WTC11 (cell line): Measurements from ENCODE around the gene GALM. TPM values are rescaled to one million over a fixed set of nuclear protein-coding genes. Genes with fewer than 3 reads are reported as not detected.

Experiments
- ATAC-seq: fragments of 200-7000 bp; cut with Tn5 transposase; 2 replicates; pipeline ENCODE4 v1.10.0; 2021; ENCODE audit warnings: mild to moderate bottlenecking, moderate library complexity
- CTCF ChIA-PET: fragments of 300-600 bp; sonication (Branson Sonifier 250); formaldehyde crosslinking; loops from one replicate; lab custom pipeline; 2021; ENCODE audit warnings: antibody characterized with exemption; lab: Charles Lee
- POLR2A ChIA-PET: fragments of 350-600 bp; sonication (Branson Sonifier 250); formaldehyde crosslinking; loops from one replicate; lab custom pipeline; 2021; ENCODE audit warnings: antibody characterized with exemption; lab: Charles Lee
- DNase-seq: peaks from one replicate; pipeline ENCODE4 v3.0.0; 2021; ENCODE audit warnings: low spot score
- H3K27ac Mint-ChIP-seq: 2 replicates; pipeline ENCODE4 v1.8.0; 2021; ENCODE audit warnings: mixed read lengths
- H3K27me3 Mint-ChIP-seq: 2 replicates; pipeline ENCODE4 v1.8.0; 2021; ENCODE audit warnings: low read depth, mild to moderate bottlenecking, moderate library complexity, mixed read lengths
- H3K36me3 Mint-ChIP-seq: 2 replicates; pipeline ENCODE4 v1.8.0; 2021; ENCODE audit warnings: mixed read lengths
- H3K4me1 Mint-ChIP-seq: 2 replicates; pipeline ENCODE4 v1.8.0; 2022; ENCODE audit warnings: mixed read lengths
- H3K4me3 Mint-ChIP-seq: 2 replicates; pipeline ENCODE4 v1.8.0; 2021; ENCODE audit warnings: mild to moderate bottlenecking, moderate library complexity, mixed read lengths
- H3K9me3 Mint-ChIP-seq: 2 replicates; pipeline ENCODE4 v1.8.0; 2021; ENCODE audit warnings: mixed read lengths
- ESRRA ChIP-seq: sonication (generic); formaldehyde crosslinking; IDR thresholded peaks from 2 replicates; pipeline ENCODE4 v1.8.1; 2022; ENCODE audit warnings: mild to moderate bottlenecking, missing genetic modification reagents, borderline replicate concordance
- FOXK1 ChIP-seq: sonication (generic); formaldehyde crosslinking; IDR thresholded peaks from 2 replicates; pipeline ENCODE4 v1.8.0; 2022; ENCODE audit warnings: mild to moderate bottlenecking, moderate library complexity, missing genetic modification reagents
- FOXP1 ChIP-seq: sonication (generic); formaldehyde crosslinking; IDR thresholded peaks from 2 replicates; pipeline ENCODE4 v1.8.0; 2022; ENCODE audit warnings: missing genetic modification reagents, mild to moderate bottlenecking, moderate library complexity, borderline replicate concordance
- FOXP4 ChIP-seq: sonication (generic); formaldehyde crosslinking; IDR thresholded peaks from 2 replicates; pipeline ENCODE4 v1.8.0; 2022; ENCODE audit warnings: mild to moderate bottlenecking, missing genetic modification reagents
- JUN ChIP-seq: sonication (generic); formaldehyde crosslinking; IDR thresholded peaks from 2 replicates; pipeline ENCODE4 v1.8.0; 2023; ENCODE audit warnings: mild to moderate bottlenecking, missing genetic modification reagents
- MAX ChIP-seq: sonication (generic); formaldehyde crosslinking; IDR thresholded peaks from 2 replicates; pipeline ENCODE4 v1.8.0; 2022; ENCODE audit warnings: mild to moderate bottlenecking, missing genetic modification reagents
- SMAD3 ChIP-seq: sonication (generic); formaldehyde crosslinking; IDR thresholded peaks from 2 replicates; pipeline ENCODE4 v1.8.0; 2022; ENCODE audit warnings: missing genetic modification reagents, mild to moderate bottlenecking, borderline replicate concordance
- STAT6 ChIP-seq: sonication (generic); formaldehyde crosslinking; conservative IDR thresholded peaks from 2 replicates; pipeline ENCODE4 v1.8.1; 2023; ENCODE audit warnings: mild to moderate bottlenecking, low read depth, missing genetic modification reagents, moderate library complexity
- TCF7 ChIP-seq: sonication (generic); formaldehyde crosslinking; IDR thresholded peaks from 2 replicates; pipeline ENCODE4 v1.8.0; 2022; ENCODE audit warnings: mild to moderate bottlenecking, low read depth, missing genetic modification reagents, moderate library complexity
- ZNF138 ChIP-seq: sonication (generic); formaldehyde crosslinking; conservative IDR thresholded peaks from 2 replicates; pipeline ENCODE4 v1.8.1; 2022; ENCODE audit warnings: mild to moderate bottlenecking, moderate library complexity, missing genetic modification reagents
- ZNF219 ChIP-seq: sonication (generic); formaldehyde crosslinking; IDR thresholded peaks from 2 replicates; pipeline ENCODE4 v1.8.0; 2023; ENCODE audit warnings: missing genetic modification reagents, mild to moderate bottlenecking, borderline replicate concordance
- ZNF232 ChIP-seq: sonication (generic); formaldehyde crosslinking; IDR thresholded peaks from 2 replicates; pipeline ENCODE4 v1.8.0; 2022; ENCODE audit warnings: mild to moderate bottlenecking, missing genetic modification reagents
- ZNF317 ChIP-seq: sonication (generic); formaldehyde crosslinking; IDR thresholded peaks from 2 replicates; pipeline ENCODE4 v1.8.1; 2023; ENCODE audit warnings: low read depth, mild to moderate bottlenecking, moderate library complexity, missing genetic modification reagents, borderline replicate concordance
- total RNA-seq: library from RNA; stranded (reverse); gene quantifications from 3 replicates; pipeline ENCODE4 v1.2.3, GENCODE V29; 2021
- TF ChIP-seq, protein P1 (sequence below): fragments of 250-450 bp; sonication (Bioruptor Pico); IDR thresholded peaks from 2 replicates; pipeline ENCODE4 v2.1.2; 2022; ENCODE audit warnings: mild to moderate bottlenecking, moderate library complexity
- TF ChIP-seq, protein P2 (sequence below): sonication (generic); formaldehyde crosslinking; IDR thresholded peaks from 2 replicates; pipeline ENCODE4 v1.8.1; 2023; ENCODE audit warnings: mild to moderate bottlenecking, missing genetic modification reagents, borderline replicate concordance

The GALM gene
- total RNA-seq, 1 experiment from 2014 or later = 11.2 TPM

DNA sequence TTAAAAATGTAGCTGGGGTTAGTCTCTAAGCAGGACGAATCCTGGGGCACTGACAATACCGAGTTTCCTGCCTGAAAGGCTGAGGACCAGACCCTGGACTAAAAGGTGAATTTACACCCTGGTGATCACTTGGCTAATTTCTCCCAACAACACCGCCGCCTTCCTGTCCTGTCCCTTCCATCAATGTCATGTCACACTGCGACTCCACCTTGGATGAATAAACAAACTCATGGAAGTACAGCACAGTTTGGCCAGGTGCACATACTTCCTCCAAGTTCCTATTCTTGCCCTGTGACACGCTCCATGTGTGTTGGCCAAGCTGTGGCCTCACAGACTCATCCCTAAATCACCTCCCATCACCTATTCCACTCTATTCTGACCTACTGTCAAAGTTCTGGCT is 15.9 kb upstream of the GALM start:
- H3K4me1 Mint-ChIP-seq = no peaks in the 10 kb centered on the region
- CTCF ChIA-PET = no interaction called here
- DNase-seq (no peak), ATAC-seq (no peak)
- H3K9me3 Mint-ChIP-seq = no peaks in the 10 kb centered on the region
- no peaks in the 10 kb centered on the region; the same call in 1 of the 2 replicates for H3K27me3 Mint-ChIP-seq
- POLR2A ChIA-PET = no interaction called here
- H3K4me3 Mint-ChIP-seq = no peak overlapping the region
- no peaks in the 10 kb centered on the region; the same call in 1 of the 2 replicates for H3K36me3 Mint-ChIP-seq
- no peak overlapping the region for H3K27ac Mint-ChIP-seq
- no peak for TF ChIP-seq FOXP4 (CRISPR knock-in tag)
- TF ChIP-seq ZNF317 (CRISPR knock-in tag) = no peak

- Mint-ChIP-seq H3K27ac (no peak overlapping the region), H3K36me3 (no peaks in the 10 kb centered on the region; the same call in 1 of the 2 replicates), H3K4me3 (no peak overlapping the region), H3K9me3 (no peaks in the 10 kb centered on the region), H3K4me1 (no peaks in the 10 kb centered on the region), H3K27me3 (no peaks in the 10 kb centered on the region; the same call in 1 of the 2 replicates)
- ATAC-seq (no peak), DNase-seq (no peak)
- ChIA-PET CTCF (no interaction called here), POLR2A (no interaction called here)
- no peak for TF ChIP-seq ESRRA (CRISPR knock-in tag)
- no peak for TF ChIP-seq ZNF232
- no peak for TF ChIP-seq ZNF138 (CRISPR knock-in tag)
- no peak for TF ChIP-seq MAX (CRISPR knock-in tag)
- TF ChIP-seq TCF7 = no peak
- no peak for TF ChIP-seq JUN (CRISPR knock-in tag)
- TF ChIP-seq STAT6 = no peak
- no peak for TF ChIP-seq FOXP1 (CRISPR knock-in tag)
- TF ChIP-seq, protein P1, sequence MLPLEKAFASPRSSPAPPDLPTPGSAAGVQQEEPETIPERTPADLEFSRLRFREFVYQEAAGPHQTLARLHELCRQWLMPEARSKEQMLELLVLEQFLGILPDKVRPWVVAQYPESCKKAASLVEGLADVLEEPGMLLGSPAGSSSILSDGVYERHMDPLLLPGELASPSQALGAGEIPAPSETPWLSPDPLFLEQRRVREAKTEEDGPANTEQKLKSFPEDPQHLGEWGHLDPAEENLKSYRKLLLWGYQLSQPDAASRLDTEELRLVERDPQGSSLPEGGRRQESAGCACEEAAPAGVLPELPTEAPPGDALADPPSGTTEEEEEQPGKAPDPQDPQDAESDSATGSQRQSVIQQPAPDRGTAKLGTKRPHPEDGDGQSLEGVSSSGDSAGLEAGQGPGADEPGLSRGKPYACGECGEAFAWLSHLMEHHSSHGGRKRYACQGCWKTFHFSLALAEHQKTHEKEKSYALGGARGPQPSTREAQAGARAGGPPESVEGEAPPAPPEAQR = no peak
- no peak for TF ChIP-seq ZNF219 (CRISPR knock-in tag)
- TF ChIP-seq, protein P2, sequence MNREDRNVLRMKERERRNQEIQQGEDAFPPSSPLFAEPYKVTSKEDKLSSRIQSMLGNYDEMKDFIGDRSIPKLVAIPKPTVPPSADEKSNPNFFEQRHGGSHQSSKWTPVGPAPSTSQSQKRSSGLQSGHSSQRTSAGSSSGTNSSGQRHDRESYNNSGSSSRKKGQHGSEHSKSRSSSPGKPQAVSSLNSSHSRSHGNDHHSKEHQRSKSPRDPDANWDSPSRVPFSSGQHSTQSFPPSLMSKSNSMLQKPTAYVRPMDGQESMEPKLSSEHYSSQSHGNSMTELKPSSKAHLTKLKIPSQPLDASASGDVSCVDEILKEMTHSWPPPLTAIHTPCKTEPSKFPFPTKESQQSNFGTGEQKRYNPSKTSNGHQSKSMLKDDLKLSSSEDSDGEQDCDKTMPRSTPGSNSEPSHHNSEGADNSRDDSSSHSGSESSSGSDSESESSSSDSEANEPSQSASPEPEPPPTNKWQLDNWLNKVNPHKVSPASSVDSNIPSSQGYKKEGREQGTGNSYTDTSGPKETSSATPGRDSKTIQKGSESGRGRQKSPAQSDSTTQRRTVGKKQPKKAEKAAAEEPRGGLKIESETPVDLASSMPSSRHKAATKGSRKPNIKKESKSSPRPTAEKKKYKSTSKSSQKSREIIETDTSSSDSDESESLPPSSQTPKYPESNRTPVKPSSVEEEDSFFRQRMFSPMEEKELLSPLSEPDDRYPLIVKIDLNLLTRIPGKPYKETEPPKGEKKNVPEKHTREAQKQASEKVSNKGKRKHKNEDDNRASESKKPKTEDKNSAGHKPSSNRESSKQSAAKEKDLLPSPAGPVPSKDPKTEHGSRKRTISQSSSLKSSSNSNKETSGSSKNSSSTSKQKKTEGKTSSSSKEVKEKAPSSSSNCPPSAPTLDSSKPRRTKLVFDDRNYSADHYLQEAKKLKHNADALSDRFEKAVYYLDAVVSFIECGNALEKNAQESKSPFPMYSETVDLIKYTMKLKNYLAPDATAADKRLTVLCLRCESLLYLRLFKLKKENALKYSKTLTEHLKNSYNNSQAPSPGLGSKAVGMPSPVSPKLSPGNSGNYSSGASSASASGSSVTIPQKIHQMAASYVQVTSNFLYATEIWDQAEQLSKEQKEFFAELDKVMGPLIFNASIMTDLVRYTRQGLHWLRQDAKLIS (CRISPR knock-in tag) = no peak
- TF ChIP-seq FOXK1 (CRISPR knock-in tag) = no peak
- no peak for TF ChIP-seq SMAD3 (CRISPR knock-in tag)
Observed at GRCh38 chr2:38650717-38651116, 15.2 kb upstream of the GALM start.
